Measurements from ENCODE around the gene KDELR3.

DNA sequence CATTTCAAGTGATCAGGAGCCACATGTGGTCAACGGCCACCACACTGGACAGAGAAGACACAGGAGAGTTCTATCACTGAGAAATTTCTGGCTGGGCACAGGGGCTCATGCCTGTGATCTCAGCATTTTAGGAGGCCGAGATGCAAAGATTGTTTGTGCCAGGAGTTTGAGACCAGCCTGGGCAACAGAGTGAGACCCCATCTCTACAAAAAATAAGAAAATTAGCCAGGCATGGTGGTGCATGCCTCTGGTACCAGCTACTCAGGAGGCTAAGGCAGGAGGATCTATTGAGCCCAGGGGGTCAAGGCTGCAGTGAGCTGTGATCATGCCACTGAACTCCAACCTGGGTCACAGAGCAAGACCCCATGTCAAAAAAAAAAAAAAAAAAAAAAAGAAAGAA is 39.2 kb upstream of the KDELR3 start:
- TF ChIP-seq CTCF (IDR thresholded peaks at IDR 0.05) = no peak
- no peak for TF ChIP-seq POLR2A (IDR thresholded peaks at IDR 0.05)
- no peak for TF ChIP-seq EP300 (IDR thresholded peaks at IDR 0.05; ENCODE audit: low read depth)
